SK-N-SH treated with all-trans-retinoic acid at 6 μM for 48 hours (cell line): ENCODE results near the gene NAALADL2.

Source experiments
- BACH2 ChIP-seq: fragments of 250-450 bp; sonication (Bioruptor Pico); IDR thresholded peaks from 2 replicates; pipeline ENCODE4 v1.9.0; 2021; ENCODE audit warnings: mild to moderate bottlenecking, borderline replicate concordance
- CREB5 ChIP-seq: fragments of 250-450 bp; sonication (Bioruptor Pico); IDR thresholded peaks from 2 replicates; pipeline ENCODE4 v1.5.1; 2020; ENCODE audit warnings: low read depth, mild to moderate bottlenecking, moderate library complexity
- ESRRG ChIP-seq: fragments of 250-450 bp; sonication (Bioruptor Pico); IDR thresholded peaks from 2 replicates; pipeline ENCODE4 v1.6.1; 2021; ENCODE audit warnings: mild to moderate bottlenecking
- ZC3H10 ChIP-seq: fragments of 250-450 bp; sonication (Bioruptor Pico); IDR thresholded peaks from 2 replicates; pipeline ENCODE4 v1.5.1; 2021; ENCODE audit warnings: mild to moderate bottlenecking, moderate library complexity
- ZFP3 ChIP-seq: fragments of 250-450 bp; sonication (Bioruptor Pico); IDR thresholded peaks from 2 replicates; pipeline ENCODE4 v1.5.0; 2020; ENCODE audit warnings: mild to moderate bottlenecking, moderate library complexity
- ZFP30 ChIP-seq: fragments of 450-650 bp; formaldehyde crosslinking; IDR thresholded peaks from 2 replicates; pipeline ENCODE4 v1.5.0; 2022; ENCODE audit warnings: mild to moderate bottlenecking, moderate library complexity
- TF ChIP-seq, protein P1 (sequence below): fragments of 250-450 bp; sonication (Bioruptor Pico); IDR thresholded peaks from 2 replicates; pipeline ENCODE4 v1.5.0; 2020; ENCODE audit warnings: mild to moderate bottlenecking, moderate library complexity

GRCh38 chr3:175161291-175161690, 302.2 kb downstream of the NAALADL2 start:
- TF ChIP-seq, protein P1, sequence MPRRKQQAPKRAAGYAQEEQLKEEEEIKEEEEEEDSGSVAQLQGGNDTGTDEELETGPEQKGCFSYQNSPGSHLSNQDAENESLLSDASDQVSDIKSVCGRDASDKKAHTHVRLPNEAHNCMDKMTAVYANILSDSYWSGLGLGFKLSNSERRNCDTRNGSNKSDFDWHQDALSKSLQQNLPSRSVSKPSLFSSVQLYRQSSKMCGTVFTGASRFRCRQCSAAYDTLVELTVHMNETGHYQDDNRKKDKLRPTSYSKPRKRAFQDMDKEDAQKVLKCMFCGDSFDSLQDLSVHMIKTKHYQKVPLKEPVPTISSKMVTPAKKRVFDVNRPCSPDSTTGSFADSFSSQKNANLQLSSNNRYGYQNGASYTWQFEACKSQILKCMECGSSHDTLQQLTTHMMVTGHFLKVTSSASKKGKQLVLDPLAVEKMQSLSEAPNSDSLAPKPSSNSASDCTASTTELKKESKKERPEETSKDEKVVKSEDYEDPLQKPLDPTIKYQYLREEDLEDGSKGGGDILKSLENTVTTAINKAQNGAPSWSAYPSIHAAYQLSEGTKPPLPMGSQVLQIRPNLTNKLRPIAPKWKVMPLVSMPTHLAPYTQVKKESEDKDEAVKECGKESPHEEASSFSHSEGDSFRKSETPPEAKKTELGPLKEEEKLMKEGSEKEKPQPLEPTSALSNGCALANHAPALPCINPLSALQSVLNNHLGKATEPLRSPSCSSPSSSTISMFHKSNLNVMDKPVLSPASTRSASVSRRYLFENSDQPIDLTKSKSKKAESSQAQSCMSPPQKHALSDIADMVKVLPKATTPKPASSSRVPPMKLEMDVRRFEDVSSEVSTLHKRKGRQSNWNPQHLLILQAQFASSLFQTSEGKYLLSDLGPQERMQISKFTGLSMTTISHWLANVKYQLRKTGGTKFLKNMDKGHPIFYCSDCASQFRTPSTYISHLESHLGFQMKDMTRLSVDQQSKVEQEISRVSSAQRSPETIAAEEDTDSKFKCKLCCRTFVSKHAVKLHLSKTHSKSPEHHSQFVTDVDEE (CRISPR knock-in tag), result no peak
- TF ChIP-seq ZFP30 (CRISPR knock-in tag) (no peak), ZFP3 (CRISPR knock-in tag) (no peak), CREB5 (no peak), ZC3H10 (no peak), ESRRG (CRISPR knock-in tag) (no peak), BACH2 (CRISPR knock-in tag) (no peak)
